ENCODE data around the gene FAM185A.
"Not testable (repeated sequence)": the region's sequence is repeated elsewhere in the genome, so short reads cannot be mapped to it uniquely, and the experiment has no call there.

FAM185A gene

DNA sequence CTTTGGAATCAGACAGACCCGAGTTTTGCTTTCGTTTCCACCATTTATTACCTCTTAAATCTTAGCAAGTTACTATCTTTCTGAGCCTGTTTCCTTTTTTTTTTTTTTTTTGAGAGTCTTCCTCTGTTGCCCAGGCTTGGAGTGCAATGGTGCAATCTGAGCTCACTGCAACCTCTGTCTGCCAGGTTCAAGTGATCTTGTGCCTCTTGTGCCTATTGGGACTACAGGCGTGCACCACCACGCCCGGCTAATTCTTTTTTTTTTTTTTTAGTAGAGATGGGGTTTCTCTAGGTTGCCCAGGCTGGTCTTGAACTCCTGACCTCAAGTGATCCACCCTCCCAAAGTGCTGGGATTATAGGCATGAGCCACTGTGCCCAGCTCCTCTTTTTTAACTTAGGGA, 84.5 kb downstream of the FAM185A start:
- no peak for DNase-seq

DNA sequence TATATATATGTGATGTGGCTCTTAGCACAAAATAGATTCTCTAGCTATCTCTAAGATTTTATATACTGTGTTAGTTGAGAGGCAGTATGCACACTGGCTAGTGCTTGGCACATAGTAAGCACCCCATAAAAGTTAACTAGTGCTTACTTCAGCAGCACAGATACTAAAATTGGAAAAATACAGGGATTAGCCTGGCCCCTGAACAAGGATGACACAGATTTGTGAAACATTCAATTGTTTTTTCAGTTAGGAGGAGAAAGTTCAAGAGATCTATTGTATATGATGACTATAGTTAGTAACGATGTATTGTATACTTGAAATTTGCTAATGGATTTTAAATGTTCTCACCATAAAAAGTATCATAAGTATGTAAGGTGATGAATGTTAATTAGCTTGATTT, 85.7 kb downstream of the FAM185A start:
- no peak for DNase-seq

GRCh38 chr7:102834999-102835398, 86.2 kb downstream of the FAM185A start:
- no peak for DNase-seq

DNA sequence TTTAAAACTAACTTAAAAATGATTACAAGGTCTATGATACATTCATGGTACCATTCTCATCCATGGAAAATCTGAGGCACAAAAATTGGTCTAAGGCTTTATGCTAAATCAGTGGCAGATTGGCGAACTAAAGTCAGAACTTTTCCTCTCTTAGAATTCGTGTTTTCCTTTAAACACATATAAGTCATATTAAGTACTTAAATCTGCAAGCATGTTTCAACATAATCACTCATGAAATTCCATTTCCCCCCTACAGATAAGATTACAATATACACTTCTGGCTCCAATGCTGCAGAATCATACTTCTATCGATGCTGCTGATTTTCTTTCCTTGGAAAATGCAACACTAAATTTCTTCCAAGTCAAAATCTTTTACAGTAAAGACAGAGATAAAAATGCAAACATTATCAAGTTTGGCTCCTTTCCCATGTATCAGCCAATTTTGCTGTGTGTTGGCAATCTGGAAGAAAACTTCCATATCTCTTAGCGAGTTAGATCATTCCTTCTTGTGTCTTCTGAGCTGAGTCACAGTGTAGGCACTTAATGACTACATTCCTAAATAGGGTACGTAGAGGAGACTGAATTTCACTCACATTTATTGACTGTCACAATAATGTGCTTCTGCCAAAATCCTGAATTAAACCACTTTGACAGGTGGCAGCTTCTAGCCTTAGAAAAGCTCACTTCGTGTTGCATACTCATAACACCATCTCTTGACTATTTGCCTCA, 87.6 kb downstream of the FAM185A start:
- DNase-seq: no peak

DNA sequence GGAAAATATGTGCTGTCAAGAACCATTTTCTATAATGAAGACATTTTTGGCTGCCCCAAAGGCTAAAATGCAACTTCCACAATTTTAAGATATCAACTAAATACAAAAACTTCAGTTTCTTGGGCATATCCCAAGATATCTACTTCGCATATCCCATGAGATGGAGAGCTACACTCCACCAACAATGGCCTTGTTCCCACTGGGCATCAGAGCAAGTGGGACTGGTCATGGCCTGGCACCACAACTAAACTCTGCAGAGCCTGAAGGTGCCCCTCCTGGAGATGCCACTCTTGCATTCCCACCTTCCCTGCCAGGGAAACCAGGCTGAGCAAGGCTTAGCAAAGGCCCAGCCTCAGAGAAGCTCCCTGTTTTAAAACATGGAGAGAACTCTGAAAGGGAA, 88.2 kb downstream of the FAM185A start:
- no peak for DNase-seq

DNA sequence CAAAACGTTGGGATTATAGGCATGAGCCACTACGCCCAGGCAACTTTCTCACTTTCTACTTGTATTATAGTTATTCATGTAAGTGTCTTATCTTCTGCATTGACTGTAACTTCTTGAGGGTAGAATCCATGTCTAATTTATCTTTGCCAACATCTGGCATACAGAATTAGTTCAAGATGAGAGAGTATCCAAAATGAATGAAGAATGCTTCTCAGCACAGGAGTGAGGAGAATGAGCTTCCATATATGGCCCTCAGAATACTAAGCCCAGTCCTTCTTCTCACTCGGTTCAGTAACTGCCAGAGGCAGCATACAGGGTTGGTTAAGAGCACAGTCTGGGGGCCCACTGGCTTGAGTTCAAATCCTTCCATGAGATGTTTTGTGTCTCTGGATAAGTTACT, 89.0 kb downstream of the FAM185A start:
- DNase-seq: no peak

GRCh38 chr7:102838572-102839101, 89.8 kb downstream of the FAM185A start:
- DNase-seq: not testable (repeated sequence)

DNA sequence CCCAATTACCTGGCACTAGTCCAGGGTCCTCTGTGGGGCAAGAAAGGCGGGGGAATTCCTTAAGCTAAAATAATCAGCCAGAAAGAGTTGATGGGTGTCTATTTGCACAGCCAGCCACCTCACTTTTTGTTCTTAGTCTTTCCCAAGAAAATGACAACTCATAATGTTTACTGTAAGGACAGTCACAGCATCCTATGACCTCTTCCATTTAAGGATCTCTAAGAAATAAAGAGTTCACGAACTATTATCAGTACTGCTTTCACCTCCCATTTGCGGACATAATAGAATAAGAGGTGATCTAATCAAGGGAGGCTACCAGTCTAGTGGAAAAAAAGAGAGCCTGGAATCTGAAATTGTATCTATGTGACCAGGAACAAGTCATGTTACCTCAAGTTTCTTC, 91.6 kb downstream of the FAM185A start:
- DNase-seq: no peak

DNA sequence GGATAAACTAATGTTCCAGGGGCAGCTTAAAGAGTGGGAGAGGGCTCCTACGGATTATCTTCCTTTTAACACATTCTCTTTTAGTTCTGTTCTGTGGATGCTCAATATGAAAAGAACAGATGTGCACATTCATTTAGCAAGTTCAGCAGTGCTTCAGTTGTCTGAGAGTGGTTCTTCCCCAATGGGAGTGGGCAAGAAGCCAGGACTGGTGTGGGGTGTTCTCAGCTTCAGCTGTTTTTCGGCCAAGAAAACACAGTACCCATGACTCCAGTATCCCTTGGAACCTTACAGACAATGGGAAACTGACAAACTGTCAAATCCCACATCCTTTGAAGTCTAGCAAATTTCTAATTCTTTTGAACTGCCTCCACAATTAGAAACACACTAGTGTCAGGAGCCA, 92.5 kb downstream of the FAM185A start:
- DNase-seq: no peak

GRCh38 chr7:102842284-102842683, 93.5 kb downstream of the FAM185A start:
- DNase-seq: no peak

GRCh38 chr7:102843850-102844249, 95.1 kb downstream of the FAM185A start:
- DNase-seq: no peak

DNA sequence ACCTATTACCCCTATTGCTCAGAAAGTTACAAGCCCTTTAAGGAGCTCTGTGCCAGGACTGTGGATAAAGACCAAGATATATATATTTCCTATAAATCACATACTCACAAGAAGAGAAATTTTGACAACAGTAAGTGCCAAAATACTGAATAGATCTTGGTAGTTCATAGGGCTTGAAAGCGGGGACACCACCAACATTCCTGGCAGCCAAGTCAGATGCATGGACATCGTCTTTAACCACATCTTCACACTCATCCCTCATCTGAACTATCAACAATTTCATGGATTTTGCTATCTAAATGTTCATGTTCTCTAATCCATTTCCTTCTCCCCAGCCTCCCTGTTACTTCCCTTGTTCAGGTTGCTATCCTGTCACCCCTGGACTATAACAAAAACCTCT, 96.5 kb downstream of the FAM185A start:
- no peak for DNase-seq

DNA sequence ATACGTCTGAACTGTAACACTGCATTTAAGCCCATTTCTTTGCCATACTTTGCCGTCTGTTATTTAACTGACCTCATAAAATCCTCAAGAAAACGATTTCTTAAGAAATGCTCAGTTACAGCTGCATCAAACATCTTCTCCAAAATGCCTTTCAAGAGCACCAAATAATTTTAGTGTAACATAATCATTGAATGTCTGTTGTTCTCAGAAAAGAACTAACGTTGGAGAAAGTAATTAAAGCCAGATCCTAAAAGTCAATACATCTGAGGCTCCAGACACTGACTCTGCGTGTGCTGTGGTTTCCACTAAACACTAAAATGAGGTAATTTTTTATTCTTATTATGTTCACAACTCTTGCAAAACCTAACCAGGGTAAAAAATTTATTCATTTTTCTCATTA, 100.3 kb downstream of the FAM185A start:
- DNase-seq: no peak

DNA sequence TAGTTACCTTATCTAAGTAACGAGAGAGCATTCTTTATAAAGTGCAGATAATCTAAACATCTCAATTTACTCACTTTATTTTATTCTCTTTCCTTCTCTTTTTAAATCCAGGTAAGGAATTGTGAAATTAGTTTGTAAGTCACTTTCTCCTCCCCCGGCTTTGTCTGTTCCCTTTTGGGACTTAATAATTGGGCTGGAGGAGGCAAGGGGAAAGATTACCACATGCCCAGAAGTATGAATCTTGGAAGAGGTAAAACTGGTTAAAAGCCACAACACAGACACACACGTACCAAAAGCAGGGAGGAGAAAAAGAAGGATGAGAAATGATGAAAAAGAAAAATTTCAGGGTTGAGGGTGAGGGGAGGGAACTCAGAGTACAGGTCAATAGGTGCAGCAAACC, 100.7 kb downstream of the FAM185A start:
- DNase-seq: no peak

GRCh38 chr7:102856036-102856435, 107.2 kb downstream of the FAM185A start:
- DNase-seq: no peak

Data from NCI-H345 (cell line).